CD4-positive, alpha-beta memory T cell (primary cell): Measurements from ENCODE around the gene C1orf74. TPM values are rescaled to one million over a fixed set of nuclear protein-coding genes. Genes with fewer than 3 reads are reported as not detected.

Experiments used
- CTCF ChIA-PET: fragments of 350-600 bp; sonication (Branson Sonifier 250); formaldehyde crosslinking; loops from one replicate; lab custom pipeline; 2021; ENCODE audit warnings: inconsistent platforms; ENCODE audit not compliant: partially characterized antibody; lab: Charles Lee
- POLR2A ChIA-PET: fragments of 350-600 bp; sonication (Branson Sonifier 250); formaldehyde crosslinking; loops from one replicate; lab custom pipeline; 2021; ENCODE audit not compliant: partially characterized antibody; lab: Charles Lee
- DNase-seq, 5 donors: peaks; one replicate each; pipeline versions ENCODE4 v3.0.0 to v3.0.0-alpha.2; 2020 to 2022; ENCODE audit warnings: mixed read lengths in 1 of 5
- H3K27ac ChIP-seq: one replicate; pipeline ENCODE4 v1.7.0; 2013; ENCODE audit warnings: low read depth, low read length
- H3K27me3 ChIP-seq: 2 replicates; pipeline ENCODE4 v1.7.0; 2013; ENCODE audit warnings: mild to moderate bottlenecking, low read length, moderate library complexity; ENCODE audit not compliant: insufficient read depth
- H3K36me3 ChIP-seq: 2 replicates; pipeline ENCODE4 v1.7.0; 2013; ENCODE audit warnings: mild to moderate bottlenecking, low read length, moderate library complexity; ENCODE audit not compliant: insufficient read depth
- H3K4me1 ChIP-seq: 2 replicates; pipeline ENCODE4 v1.7.0; 2013; ENCODE audit warnings: mild to moderate bottlenecking, low read length, moderate library complexity; ENCODE audit not compliant: insufficient read depth
- H3K4me3 ChIP-seq, 2 donors: one replicate each; pipeline ENCODE4 v1.7.0; 2013; ENCODE audit warnings: low read length in 2 of 2, mild to moderate bottlenecking in 1 of 2
- H3K9me3 ChIP-seq, 2 donors: one replicate each; pipeline ENCODE4 v1.7.0; 2013; ENCODE audit warnings: low read length in 2 of 2, control low read depth in 1 of 2; ENCODE audit not compliant: control insufficient read depth in 1 of 2
- H3K27ac Mint-ChIP-seq, 7 donors: one replicate each; pipeline ENCODE4 v1.8.0; 2020 to 2021; ENCODE audit warnings: mixed read lengths in 7 of 7, mild to moderate bottlenecking in 6 of 7, inconsistent platforms in 3 of 7, moderate library complexity in 3 of 7
- H3K27me3 Mint-ChIP-seq, 2 donors: one replicate each; pipeline ENCODE4 v1.8.0; 2020 to 2021; ENCODE audit warnings: mixed read lengths in 2 of 2
- H3K36me3 Mint-ChIP-seq, 2 donors: one replicate each; pipeline ENCODE4 v1.8.0; 2020 to 2021; ENCODE audit warnings: mixed read lengths in 2 of 2, inconsistent platforms in 1 of 2, mild to moderate bottlenecking in 1 of 2
- H3K4me1 Mint-ChIP-seq, 4 donors: one replicate each; pipeline ENCODE4 v1.8.0; 2020 to 2021; ENCODE audit warnings: mixed read lengths in 4 of 4, mild to moderate bottlenecking in 1 of 4
- H3K4me3 Mint-ChIP-seq, 8 donors: one replicate each; pipeline ENCODE4 v1.8.0; 2020 to 2021; ENCODE audit warnings: mixed read lengths in 8 of 8, mild to moderate bottlenecking in 7 of 8, moderate library complexity in 6 of 8, inconsistent platforms in 3 of 8
- H3K9me3 Mint-ChIP-seq, 8 donors: one replicate each; pipeline ENCODE4 v1.8.0; 2020 to 2021; ENCODE audit warnings: mixed read lengths in 8 of 8, mild to moderate bottlenecking in 5 of 8, inconsistent platforms in 3 of 8, moderate library complexity in 1 of 8
- intact Hi-C: fragments of 100-400 bp; cut with micrococcal nuclease; formaldehyde crosslinking; loops from one replicate; pipeline ENCODE4 v1.15.1; 2023
- polyA plus RNA-seq, 2 donors: library from polyadenylated mRNA; unstranded; fragments of 300-500 nt; fragmentation: Illumina TruSeq; gene quantifications; one replicate each; pipeline ENCODE4 v1.2.3, GENCODE V29; 2021
- total RNA-seq, 2 experiments: library from RNA; stranded (reverse); gene quantifications; one replicate each; pipeline ENCODE4 v1.2.3, GENCODE V29; 2021

Gene C1orf74
- total and polyA plus RNA-seq, 4 experiments from 2014 or later: 0.41 to 1.2 (median 1.2) TPM; not detected in 1

GRCh38 chr1:209787551-209787950 lies 3.2 kb upstream of the C1orf74 start:
- Mint-ChIP-seq H3K36me3 (peaks cover 6 to 12% of the 10 kb centered on the region in 2 donors), H3K27ac (peak overlapping the region in 2 of 7 donors; percentile 35 to 57), H3K4me3 (no peak overlapping the region), H3K27me3 (peaks cover 0 to 5% of the 10 kb centered on the region in 2 donors), H3K9me3 (peaks cover 0 to 4% (median 0%) of the 10 kb centered on the region in 8 donors), H3K4me1 (peaks cover 15 to 27% (median 26%) of the 10 kb centered on the region in 4 donors)
- H3K4me1 ChIP-seq: peaks cover 21% of the 10 kb centered on the region
- H3K9me3 ChIP-seq: no peaks in the 10 kb centered on the region
- peaks cover 5% of the 10 kb centered on the region for H3K36me3 ChIP-seq
- no peak overlapping the region for H3K27ac ChIP-seq
- H3K27me3 ChIP-seq: no peaks in the 10 kb centered on the region
- ChIA-PET CTCF (interaction anchor here (0.8 to 6.9 kb wide), 8 partner anchors 10 to 39 kb away, joined by 3 to 65 read pairs (median 3); partner anchors contain the start of genes IRF6 and UTP25), POLR2A (interaction anchor here (1.2 to 31.0 kb wide), 2 partner anchors 18 to 29 kb away, joined by 3 to 1778 read pairs; partner anchors contain the start of genes IRF6 and TRAF3IP3)
- intact Hi-C loops: no loop called here
- H3K4me3 ChIP-seq: no peak overlapping the region
- DNase-seq: no peak

GRCh38 chr1:209786146-209786545 lies 1.8 kb upstream of the C1orf74 start:
- peaks cover 15 to 31% (median 30%) of the 10 kb centered on the region in 4 donors for H3K4me1 Mint-ChIP-seq
- peaks cover 0 to 4% (median 0%) of the 10 kb centered on the region in 8 donors for H3K9me3 Mint-ChIP-seq
- Histone ChIP-seq H3K27me3 (no peaks in the 10 kb centered on the region), H3K36me3 (peaks cover 15% of the 10 kb centered on the region), H3K27ac (no peak overlapping the region), H3K4me3 (no peak overlapping the region), H3K9me3 (no peaks in the 10 kb centered on the region), H3K4me1 (peaks cover 21% of the 10 kb centered on the region)
- CTCF ChIA-PET: interaction anchor here (1.4 to 6.9 kb wide), 5 partner anchors 13 to 39 kb away, joined by 4 to 65 read pairs (median 13); partner anchors contain the start of genes IRF6 and UTP25
- intact Hi-C loops: no loop called here
- POLR2A ChIA-PET: interaction anchor here (1.5 to 31.0 kb wide), 2 partner anchors 19 to 27 kb away, joined by 3 to 1778 read pairs; partner anchors contain the start of genes IRF6 and TRAF3IP3
- H3K4me3 Mint-ChIP-seq: no peak overlapping the region
- no peak for DNase-seq
- peak overlapping the region in 2 of 7 donors; percentile 36 to 97 for H3K27ac Mint-ChIP-seq
- peaks cover 0 to 3% of the 10 kb centered on the region in 2 donors for H3K27me3 Mint-ChIP-seq
- peaks cover 13 to 25% of the 10 kb centered on the region in 2 donors for H3K36me3 Mint-ChIP-seq

GRCh38 chr1:209785592-209785991 lies 1.2 kb upstream of the C1orf74 start:
- Histone ChIP-seq H3K4me3 (no peak overlapping the region), H3K4me1 (peaks cover 21% of the 10 kb centered on the region), H3K9me3 (no peaks in the 10 kb centered on the region), H3K27ac (peak overlapping the region; percentile 67), H3K27me3 (no peaks in the 10 kb centered on the region), H3K36me3 (peaks cover 16% of the 10 kb centered on the region)
- peaks cover 0 to 4% (median 0%) of the 10 kb centered on the region in 8 donors for H3K9me3 Mint-ChIP-seq
- intact Hi-C loops: no loop called here
- no peak overlapping the region for H3K4me3 Mint-ChIP-seq
- ChIA-PET CTCF (interaction anchor here (1.4 to 6.9 kb wide), 5 partner anchors 13 to 40 kb away, joined by 4 to 65 read pairs (median 13); partner anchors contain the start of genes TRAF3IP3 and UTP25), POLR2A (interaction anchor here (1.5 to 31.0 kb wide), 3 partner anchors 20 to 37 kb away, joined by 3 to 1778 read pairs (median 16); partner anchors contain the start of genes IRF6 and TRAF3IP3)
- H3K27ac Mint-ChIP-seq: peak overlapping the region; percentile 95 to 100 (median 99)
- H3K36me3 Mint-ChIP-seq: peaks cover 9 to 25% of the 10 kb centered on the region in 2 donors
- H3K27me3 Mint-ChIP-seq: peaks cover 0 to 3% of the 10 kb centered on the region in 2 donors
- H3K4me1 Mint-ChIP-seq: peaks cover 15 to 31% (median 30%) of the 10 kb centered on the region in 4 donors
- no peak for DNase-seq

GRCh38 chr1:209783386-209783785 lies 973 bp downstream of the C1orf74 start:
- DNase-seq: no peak
- Mint-ChIP-seq H3K36me3 (peaks cover 26 to 46% of the 10 kb centered on the region in 2 donors), H3K4me3 (peak overlapping the region in 6 of 8 donors; percentile 92 to 99 (median 96)), H3K9me3 (peaks cover 0 to 4% (median 0%) of the 10 kb centered on the region in 8 donors), H3K4me1 (peaks cover 17 to 43% (median 37%) of the 10 kb centered on the region in 4 donors), H3K27me3 (peaks cover 0 to 3% of the 10 kb centered on the region in 2 donors), H3K27ac (peak overlapping the region; percentile 95 to 100 (median 99))
- Histone ChIP-seq H3K36me3 (peaks cover 37% of the 10 kb centered on the region), H3K27me3 (no peaks in the 10 kb centered on the region), H3K4me3 (no peak overlapping the region), H3K9me3 (no peaks in the 10 kb centered on the region), H3K27ac (peak overlapping the region; percentile 67), H3K4me1 (peaks cover 21% of the 10 kb centered on the region)
- intact Hi-C loops: loop anchor here (5.0 kb wide), 1 partner anchor 36 kb away; no protein-coding TSS in a partner anchor
- ChIA-PET POLR2A (interaction anchor here (1.4 to 31.0 kb wide), 5 partner anchors 10 to 98 kb away, joined by 3 to 1778 read pairs (median 7); partner anchors contain the start of gene TRAF3IP3), CTCF (interaction anchor here (1.2 to 6.9 kb wide), 6 partner anchors 11 to 42 kb away, joined by 3 to 65 read pairs (median 16); partner anchors contain the start of genes TRAF3IP3 and UTP25)

GRCh38 chr1:209780268-209780667 lies 4.1 kb downstream of the C1orf74 start:
- POLR2A ChIA-PET: interaction anchor here (1.7 to 31.0 kb wide), 2 partner anchors 21 to 43 kb away, joined by 5 to 1778 read pairs; partner anchors contain the start of gene TRAF3IP3
- H3K4me1 Mint-ChIP-seq: peaks cover 24 to 60% (median 45%) of the 10 kb centered on the region in 4 donors
- H3K4me3 Mint-ChIP-seq: no peak overlapping the region

GRCh38 chr1:209778102-209778501 lies 6.3 kb downstream of the C1orf74 start:
- H3K27ac ChIP-seq: no peak overlapping the region
- CTCF ChIA-PET: interaction anchor here (0.9 to 1.2 kb wide), 2 partner anchors 30 to 32 kb away, joined by 3 to 4 read pairs; no protein-coding TSS in a partner anchor
- peak overlapping the region in 2 of 7 donors; percentile 70 to 86 for H3K27ac Mint-ChIP-seq
- POLR2A ChIA-PET: interaction anchor here (31.0 kb wide), 1 partner anchor 19 kb away, joined by 1778 read pairs; the partner anchor contains the start of gene TRAF3IP3
- peaks cover 46% of the 10 kb centered on the region for H3K4me1 ChIP-seq
- intact Hi-C loops: no loop called here
- H3K4me3 Mint-ChIP-seq: no peak overlapping the region
- peaks cover 18 to 38% (median 30%) of the 10 kb centered on the region in 4 donors for H3K4me1 Mint-ChIP-seq
- H3K36me3 ChIP-seq: peaks cover 90% of the 10 kb centered on the region
- no peaks in the 10 kb centered on the region for H3K9me3 Mint-ChIP-seq
- H3K4me3 ChIP-seq: no peak overlapping the region
- no peak for DNase-seq
- H3K27me3 ChIP-seq: no peaks in the 10 kb centered on the region
- no peaks in the 10 kb centered on the region for H3K9me3 ChIP-seq
- H3K27me3 Mint-ChIP-seq: no peaks in the 10 kb centered on the region
- H3K36me3 Mint-ChIP-seq: peaks cover 53 to 65% of the 10 kb centered on the region in 2 donors

More at GRCh38 chr1:209780268-209780667, 4.1 kb downstream of the C1orf74 start:
- H3K27me3 ChIP-seq: no peaks in the 10 kb centered on the region
- CTCF ChIA-PET: interaction anchor here (1.7 to 6.0 kb wide), 2 partner anchors 11 to 44 kb away, joined by 5 to 28 read pairs; no protein-coding TSS in a partner anchor
- peaks cover 42% of the 10 kb centered on the region for H3K4me1 ChIP-seq
- peak overlapping the region in 5 of 7 donors; percentile 17 to 81 (median 60) for H3K27ac Mint-ChIP-seq
- peaks cover 0 to 4% (median 0%) of the 10 kb centered on the region in 8 donors for H3K9me3 Mint-ChIP-seq
- H3K36me3 Mint-ChIP-seq: peaks cover 53 to 61% of the 10 kb centered on the region in 2 donors
- no peak overlapping the region for H3K4me3 ChIP-seq
- intact Hi-C loops: loop anchor here (5.0 kb wide), 1 partner anchor 33 kb away; no protein-coding TSS in a partner anchor
- no peaks in the 10 kb centered on the region for H3K9me3 ChIP-seq
- no peak for DNase-seq
- peaks cover 0 to 3% of the 10 kb centered on the region in 2 donors for H3K27me3 Mint-ChIP-seq
- peaks cover 68% of the 10 kb centered on the region for H3K36me3 ChIP-seq
- H3K27ac ChIP-seq: no peak overlapping the region
